IMR-90 (cell line): Measurements from ENCODE around the gene GP9. TPM values are rescaled to one million over a fixed set of nuclear protein-coding genes. Genes with fewer than 3 reads are reported as not detected.

Experiments used
- ATAC-seq: fragments of 200-7000 bp; cut with Tn5 transposase; 2 replicates; pipeline ENCODE4 v1.9.1; 2020; ENCODE audit warnings: low read depth, mild to moderate bottlenecking, moderate library complexity
- BruUV-seq: library from RNA; stranded (reverse); fragments of 400-500 nt; replicated peaks from 2 replicates; lab custom pipeline; 2021; lab: Mats Ljungman, UMichigan
- CTCF ChIA-PET: fragments of 300-600 bp; formaldehyde crosslinking; extraction: SDS; loops from one replicate; lab custom pipeline; 2021; ENCODE audit warnings: antibody characterized with exemption; lab: Yijun Ruan, JAX
- POLR2A ChIA-PET: fragments of 300-600 bp; sonication (Branson Sonifier 250); formaldehyde crosslinking; loops from one replicate; lab custom pipeline; 2022; ENCODE audit warnings: antibody characterized with exemption; ENCODE audit not compliant: unreplicated experiment; lab: Charles Lee
- DNase-seq: peaks from one replicate; pipeline ENCODE4 v3.0.0; 2013
- H2AFZ ChIP-seq: replicated peaks from 2 replicates; pipeline ENCODE3; 2013; ENCODE audit warnings: low read length, mild to moderate bottlenecking; ENCODE audit not compliant: poor library complexity
- H2AK5ac ChIP-seq: 2 replicates; pipeline ENCODE4 v1.6.1; 2013; ENCODE audit warnings: low read depth, low read length, inconsistent platforms
- H2AK9ac ChIP-seq: replicated peaks from 2 replicates; pipeline ENCODE3; 2013; ENCODE audit warnings: mild to moderate bottlenecking, low read depth, low read length, moderate library complexity; ENCODE audit not compliant: poor library complexity
- H2BK120ac ChIP-seq: 2 replicates; pipeline ENCODE4 v1.6.1; 2013; ENCODE audit warnings: low read depth, low read length, inconsistent platforms
- H2BK15ac ChIP-seq: 3 replicates; pipeline ENCODE4 v1.6.1; 2013; ENCODE audit warnings: low read depth, low read length, inconsistent platforms
- H2BK20ac ChIP-seq: 2 replicates; pipeline ENCODE4 v1.6.1; 2013; ENCODE audit warnings: low read depth, mild to moderate bottlenecking, inconsistent platforms, low read length, moderate library complexity
- H2BK5ac ChIP-seq: 2 replicates; pipeline ENCODE4 v1.6.1; 2013; ENCODE audit warnings: mild to moderate bottlenecking, low read depth, low read length, inconsistent platforms; ENCODE audit not compliant: poor library complexity, severe bottlenecking
- H3K14ac ChIP-seq: replicated peaks from 2 replicates; pipeline ENCODE4 v1.6.1; 2013; ENCODE audit warnings: low read depth, low read length, inconsistent platforms
- H3K18ac ChIP-seq: 2 replicates; pipeline ENCODE4 v1.6.1; 2013; ENCODE audit warnings: low read depth, low read length, control low read depth
- H3K23ac ChIP-seq: 2 replicates; pipeline ENCODE4 v1.6.1; 2013; ENCODE audit warnings: low read depth, low read length, inconsistent platforms
- H3K27ac ChIP-seq: 2 replicates; pipeline ENCODE4 v1.5.1; 2013; ENCODE audit warnings: mild to moderate bottlenecking, control low read depth, low read length; ENCODE audit not compliant: insufficient read depth
- H3K27me3 ChIP-seq: 2 replicates; pipeline ENCODE4 v1.6.1; 2013; ENCODE audit warnings: low read length; ENCODE audit not compliant: control insufficient read depth, insufficient read depth
- H3K36me3 ChIP-seq: 2 replicates; pipeline ENCODE4 v1.6.1; 2013; ENCODE audit warnings: low read length, mixed read lengths; ENCODE audit not compliant: control insufficient read depth, insufficient read depth
- H3K4ac ChIP-seq: 2 replicates; pipeline ENCODE4 v1.6.1; 2013; ENCODE audit warnings: low read depth, low read length, inconsistent platforms
- H3K4me1 ChIP-seq: 2 replicates; pipeline ENCODE4 v1.6.1; 2013; ENCODE audit warnings: low read length, mixed read lengths; ENCODE audit not compliant: control insufficient read depth, insufficient read depth
- H3K4me2 ChIP-seq: 2 replicates; pipeline ENCODE4 v1.6.1; 2013; ENCODE audit warnings: low read depth, mild to moderate bottlenecking, control low read depth, low read length, moderate library complexity
- H3K4me3 ChIP-seq: 2 replicates; pipeline ENCODE4 v1.5.1; 2013; ENCODE audit warnings: low read depth, mild to moderate bottlenecking, control low read depth, low read length, moderate library complexity; ENCODE audit not compliant: insufficient read depth
- H3K56ac ChIP-seq: 2 replicates; pipeline ENCODE4 v1.6.1; 2013; ENCODE audit warnings: low read length, inconsistent platforms; ENCODE audit not compliant: insufficient read depth; ENCODE audit errors: extremely low read depth
- H3K79me1 ChIP-seq, 2 experiments: 2 replicates each; pipeline ENCODE4 v1.6.1; 2013; ENCODE audit warnings: low read length in 2 of 2, inconsistent platforms in 1 of 2, low read depth in 1 of 2
- H3K9ac ChIP-seq: 2 replicates; pipeline ENCODE4 v1.6.1; 2013; ENCODE audit warnings: low read depth, low read length, control low read depth
- H3K9me1 ChIP-seq: 2 replicates; pipeline ENCODE4 v1.6.1; 2013; ENCODE audit warnings: low read length, inconsistent platforms; ENCODE audit not compliant: insufficient read depth
- H3K9me3 ChIP-seq: 2 replicates; pipeline ENCODE4 v1.6.1; 2013; ENCODE audit warnings: low read length; ENCODE audit not compliant: control insufficient read depth, insufficient read depth
- H4K20me1 ChIP-seq: 2 replicates; pipeline ENCODE4 v1.6.1; 2013; ENCODE audit warnings: low read length, inconsistent platforms; ENCODE audit not compliant: insufficient read depth
- H4K5ac ChIP-seq: 2 replicates; pipeline ENCODE4 v1.6.1; 2013; ENCODE audit warnings: mild to moderate bottlenecking, low read depth, low read length, control low read depth
- H4K8ac ChIP-seq, 2 experiments: 2 replicates each; pipeline ENCODE4 v1.6.1; 2013; ENCODE audit warnings: low read depth in 2 of 2, low read length in 2 of 2, control low read depth in 1 of 2, inconsistent platforms in 1 of 2
- H4K91ac ChIP-seq: 2 replicates; pipeline ENCODE4 v1.6.1; 2013; ENCODE audit warnings: low read depth, low read length, inconsistent platforms; ENCODE audit not compliant: insufficient read depth
- FOS ChIP-seq: fragments of 150-350 bp; IDR thresholded peaks from 2 replicates; pipeline ENCODE4 v1.6.1; 2016; ENCODE audit warnings: low read depth, low read length
- WGBS, 2 experiments: methylation state at CpG; one replicate each; pipeline versions ENCODE4 v1.1.5 to v1.1.7; 2013; ENCODE audit warnings: missing lambda C conversion rate in 2 of 2; ENCODE audit not compliant: insufficient read length in 1 of 2; ENCODE audit errors: extremely low coverage in 2 of 2; 5-methylcytosine and 5-hydroxymethylcytosine counted together
- dilution Hi-C: fragments of 300-500 bp; cut with HindIII; formaldehyde crosslinking; loops from one replicate; pipeline ENCODE4 v1.14.3; 2018; ENCODE audit warnings: low sequenced_read_pairs; ENCODE audit not compliant: unreplicated experiment
- in situ Hi-C: fragments of 300-500 bp; cut with MboI; formaldehyde crosslinking; loops from 3 replicates; pipeline ENCODE4 v1.14.3; 2019; ENCODE audit warnings: low sequenced_read_pairs, inconsistent platforms, mixed read lengths
- intact Hi-C: fragments of 100-400 bp; cut with micrococcal nuclease; formaldehyde crosslinking; loops from 2 replicates; pipeline ENCODE4 v1.10.0; 2022
- polyA plus RNA-seq, 3 experiments: library from polyadenylated mRNA; depleted of rRNA; stranded (reverse); fragments of >200 nt; gene quantifications; 2 replicates each; pipeline ENCODE4 v1.2.3, GENCODE V29; 2012; ENCODE audit warnings: low replicate concordance in 1 of 3
- total RNA-seq: library from RNA; depleted of rRNA; stranded (reverse); fragments of >200 nt; gene quantifications from 2 replicates; pipeline ENCODE4 v1.2.3, GENCODE V29; 2012
- TF ChIP-seq, protein P1 (sequence below): conservative IDR thresholded peaks from 2 replicates; pipeline ENCODE4 v1.5.1; 2012; ENCODE audit warnings: mild to moderate bottlenecking, low read depth, low read length, improper control_type of control experiment

Gene GP9
- total and polyA plus RNA-seq, 2 of the 4 experiments (the other 2 are of a cell fraction) = not detected

DNA sequence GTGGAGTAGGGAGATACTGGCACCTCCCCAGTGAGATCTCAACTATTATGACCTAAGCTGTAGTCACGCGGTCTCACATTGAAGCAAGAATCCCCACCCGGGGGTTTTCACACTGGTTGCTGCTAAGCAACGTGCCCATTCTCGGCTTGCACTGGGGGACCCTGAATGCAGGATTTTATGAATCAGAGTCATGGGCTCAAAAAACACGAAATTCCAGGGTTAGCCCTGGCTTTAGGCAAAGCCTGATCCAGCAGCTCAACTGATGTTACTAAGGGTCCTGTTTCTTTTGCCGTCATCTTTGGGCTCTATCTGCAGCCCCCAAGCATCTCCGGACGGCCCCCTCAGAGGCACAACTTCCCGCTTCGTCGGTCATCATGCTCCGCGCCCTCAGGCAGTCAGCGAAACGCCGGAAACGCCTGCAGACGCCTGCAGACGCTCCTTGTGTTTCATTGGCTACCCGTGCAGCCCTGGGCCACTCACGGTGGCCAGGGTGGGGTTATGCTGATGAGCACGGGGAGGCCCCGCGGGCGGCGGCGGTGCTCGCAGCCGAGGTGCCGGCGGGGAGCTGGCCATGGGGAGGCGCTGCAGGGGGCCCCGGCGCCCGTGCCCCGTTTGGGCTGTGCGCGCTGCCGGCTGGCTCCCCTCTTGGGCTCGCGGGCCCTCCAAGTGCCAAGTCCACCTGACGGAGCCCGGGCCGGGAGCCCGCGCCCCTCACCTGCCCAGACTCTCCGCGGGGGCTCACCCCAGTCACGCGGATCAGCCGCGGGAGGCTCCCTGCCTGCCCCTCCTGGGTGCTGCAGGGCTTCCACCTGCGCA is 33.6 kb upstream of the GP9 start:
- ChIA-PET CTCF (interaction anchor here (0.6 to 1.5 kb wide), 3 partner anchors 19 to 74 kb away, joined by 3 to 6 read pairs (median 6); no protein-coding TSS in a partner anchor), POLR2A (no interaction called here)
- peaks cover 38% of the 10 kb centered on the region for H3K27me3 ChIP-seq
- no TSS peak for BruUV-seq
- H3K27ac ChIP-seq = no peak overlapping the region
- H3K36me3 ChIP-seq = no peaks in the 10 kb centered on the region
- H2BK20ac ChIP-seq = no peak overlapping the region
- no peak overlapping the region for H3K4me3 ChIP-seq
- WGBS, 2 experiments = 16% methylated on average over 33 of the region's 54 CpGs; no CpG with 5 or more reads in 1 of the 2 experiments
- peak overlapping the region; percentile 54 for H2AFZ ChIP-seq
- peaks cover 6% of the 10 kb centered on the region; the same call in 1 of the 2 replicates for H3K9me3 ChIP-seq
- H2AK9ac ChIP-seq = no peak overlapping the region
- peak overlapping the region; percentile 54 to 83; a peak in 3 of 4 replicates for H4K8ac ChIP-seq
- TF ChIP-seq FOS = no peak
- TF ChIP-seq, protein P1, sequence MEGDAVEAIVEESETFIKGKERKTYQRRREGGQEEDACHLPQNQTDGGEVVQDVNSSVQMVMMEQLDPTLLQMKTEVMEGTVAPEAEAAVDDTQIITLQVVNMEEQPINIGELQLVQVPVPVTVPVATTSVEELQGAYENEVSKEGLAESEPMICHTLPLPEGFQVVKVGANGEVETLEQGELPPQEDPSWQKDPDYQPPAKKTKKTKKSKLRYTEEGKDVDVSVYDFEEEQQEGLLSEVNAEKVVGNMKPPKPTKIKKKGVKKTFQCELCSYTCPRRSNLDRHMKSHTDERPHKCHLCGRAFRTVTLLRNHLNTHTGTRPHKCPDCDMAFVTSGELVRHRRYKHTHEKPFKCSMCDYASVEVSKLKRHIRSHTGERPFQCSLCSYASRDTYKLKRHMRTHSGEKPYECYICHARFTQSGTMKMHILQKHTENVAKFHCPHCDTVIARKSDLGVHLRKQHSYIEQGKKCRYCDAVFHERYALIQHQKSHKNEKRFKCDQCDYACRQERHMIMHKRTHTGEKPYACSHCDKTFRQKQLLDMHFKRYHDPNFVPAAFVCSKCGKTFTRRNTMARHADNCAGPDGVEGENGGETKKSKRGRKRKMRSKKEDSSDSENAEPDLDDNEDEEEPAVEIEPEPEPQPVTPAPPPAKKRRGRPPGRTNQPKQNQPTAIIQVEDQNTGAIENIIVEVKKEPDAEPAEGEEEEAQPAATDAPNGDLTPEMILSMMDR = peak; percentile 14; the same call in 1 of the 2 replicates
- 0 out of 2 replicates have a peak overlapping the region, but pooled peaks have one; percentile 18 for H3K4me2 ChIP-seq
- no peaks in the 10 kb centered on the region for H3K79me1 ChIP-seq
- no peak overlapping the region for H3K56ac ChIP-seq
- 0 out of 2 replicates have a peak overlapping the region, but pooled peaks have one; percentile 22 for H4K5ac ChIP-seq
- H3K23ac ChIP-seq = no peak overlapping the region; the same call in 1 of the 2 replicates
- no peak overlapping the region for H2BK120ac ChIP-seq
- no peak overlapping the region for H4K91ac ChIP-seq
- H3K4ac ChIP-seq = no peak overlapping the region
- H2BK15ac ChIP-seq = no peak overlapping the region
- H2BK5ac ChIP-seq = no peak overlapping the region
- H3K9me1 ChIP-seq = no peaks in the 10 kb centered on the region
- H3K14ac ChIP-seq = no peak overlapping the region
- intact Hi-C loops (no loop called here), dilution Hi-C loops (no loop called here), in situ Hi-C loops (no loop called here)
- no peaks in the 10 kb centered on the region for H4K20me1 ChIP-seq
- peaks cover 14% of the 10 kb centered on the region for H3K4me1 ChIP-seq
- DNase-seq = peak; percentile 48
- H3K18ac ChIP-seq = no peak overlapping the region
- H3K9ac ChIP-seq = no peak overlapping the region
- no peak overlapping the region for H2AK5ac ChIP-seq
- ATAC-seq = peak; percentile 89
